Non-pigmented ciliary epithelial cell (primary cell): ENCODE measurements around the gene GMDS.
"Not testable (repeated sequence)": the region's sequence is repeated elsewhere in the genome, so short reads cannot be mapped to it uniquely, and the experiment has no call there.

Experiments used
- DNase-seq: peaks from one replicate; pipeline ENCODE4 v3.0.0-alpha.2; 2010; ENCODE audit warnings: low read depth

GMDS gene

GRCh38 chr6:1858196-1858595 lies 387.2 kb downstream of the GMDS start:
- DNase-seq, result no peak

DNA sequence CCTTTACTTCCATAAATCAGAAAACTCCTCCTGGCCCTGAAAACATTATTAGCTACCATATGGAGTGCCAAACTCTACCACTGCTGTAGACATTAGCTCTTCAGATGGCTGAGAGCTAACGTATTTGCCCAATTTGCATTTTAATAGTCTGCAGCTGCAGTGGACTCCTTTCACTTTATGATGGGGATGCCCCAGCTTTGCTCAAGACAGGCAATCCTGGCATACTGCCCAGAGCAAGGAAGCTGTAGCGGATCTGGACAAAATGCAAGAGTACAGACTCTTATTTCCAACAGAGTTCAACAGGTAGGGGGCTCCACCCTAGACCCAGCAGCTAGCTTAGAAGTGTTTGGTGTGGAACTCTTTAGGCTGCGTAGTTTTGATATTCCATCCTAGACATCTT lies 389.0 kb downstream of the GMDS start:
- no peak for DNase-seq

DNA sequence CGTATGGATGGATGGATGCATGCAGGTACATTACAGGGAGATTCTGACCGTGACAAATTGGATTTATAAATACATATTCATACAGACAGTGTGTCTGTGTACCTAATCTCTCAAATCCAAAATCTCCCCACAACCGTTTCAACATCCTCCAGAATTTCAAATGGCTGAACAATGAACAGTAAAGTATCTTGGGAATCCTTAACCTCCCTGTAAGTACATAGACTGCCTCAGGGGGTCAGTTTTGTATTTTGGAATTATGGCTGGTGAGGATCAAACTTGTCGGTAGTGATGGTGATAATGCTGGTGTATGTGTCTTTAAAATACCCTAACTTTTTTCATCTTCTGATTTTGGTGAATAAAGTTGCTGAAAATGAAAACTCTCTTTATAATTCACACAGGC lies 389.5 kb downstream of the GMDS start:
- DNase-seq, result no peak

DNA sequence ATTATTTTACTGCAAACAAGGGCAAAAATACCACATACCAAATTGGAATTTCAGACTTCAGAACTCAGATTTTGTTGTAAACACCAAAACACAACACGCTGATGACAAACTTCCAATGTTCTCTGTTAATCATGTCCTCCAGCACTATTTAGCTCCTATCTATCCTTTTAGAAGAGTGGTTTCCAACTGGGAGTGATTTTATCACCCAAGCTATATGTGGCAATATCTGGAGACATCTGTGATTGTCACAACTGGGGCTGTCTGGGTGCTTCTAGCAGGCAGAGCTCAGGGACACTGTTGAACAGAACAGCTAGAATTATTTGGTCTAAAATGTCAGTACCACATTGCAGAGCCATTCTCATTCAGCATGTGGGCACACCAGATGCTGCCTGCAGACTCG lies 391.1 kb downstream of the GMDS start:
- no peak for DNase-seq

- DNase-seq, result no peak
These were observed 391.6 kb downstream of the GMDS start for GRCh38 chr6:1853761-1854160.

GRCh38 chr6:1851681-1852456 lies 393.5 kb downstream of the GMDS start:
- no peak for DNase-seq

DNA sequence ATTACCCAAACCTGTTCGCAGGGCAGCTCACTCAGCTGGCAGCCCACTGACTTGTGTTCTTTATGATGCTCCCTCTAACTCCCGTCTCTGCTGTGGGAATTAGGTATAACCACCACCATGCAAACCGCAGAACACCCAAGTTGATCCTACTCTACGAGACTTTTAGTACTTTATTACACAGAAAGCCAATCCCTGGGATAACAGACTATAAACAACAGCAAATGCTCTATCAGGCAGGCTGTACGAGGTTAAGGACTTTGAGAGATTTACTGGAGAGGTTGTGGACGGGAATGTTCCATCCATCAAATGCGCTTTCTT lies 394.6 kb downstream of the GMDS start:
- DNase-seq, result no peak

- no peak for DNase-seq
These were observed 395.1 kb downstream of the GMDS start for GRCh38 chr6:1850121-1850839.

DNA sequence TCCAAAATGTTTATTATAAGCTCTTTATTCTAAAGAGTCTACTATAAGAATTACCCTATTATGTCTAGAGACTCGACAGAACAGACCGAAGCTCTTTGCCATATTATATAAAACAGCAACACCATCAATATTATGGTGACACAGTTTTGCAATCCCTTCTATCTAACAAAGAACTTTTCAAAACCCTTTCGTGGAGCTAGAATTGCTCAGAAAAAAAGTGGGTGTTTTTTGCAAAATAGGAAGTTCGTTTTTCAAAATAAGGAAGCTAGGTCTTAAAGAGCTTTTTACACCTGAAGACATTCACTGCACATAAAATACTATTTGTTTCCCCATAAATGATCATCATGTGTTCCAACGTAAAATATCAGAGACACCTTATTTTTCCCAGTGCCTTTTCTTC lies 395.7 kb downstream of the GMDS start:
- DNase-seq, result no peak

- no peak for DNase-seq
These were observed 396.7 kb downstream of the GMDS start for GRCh38 chr6:1848752-1849151.

DNA sequence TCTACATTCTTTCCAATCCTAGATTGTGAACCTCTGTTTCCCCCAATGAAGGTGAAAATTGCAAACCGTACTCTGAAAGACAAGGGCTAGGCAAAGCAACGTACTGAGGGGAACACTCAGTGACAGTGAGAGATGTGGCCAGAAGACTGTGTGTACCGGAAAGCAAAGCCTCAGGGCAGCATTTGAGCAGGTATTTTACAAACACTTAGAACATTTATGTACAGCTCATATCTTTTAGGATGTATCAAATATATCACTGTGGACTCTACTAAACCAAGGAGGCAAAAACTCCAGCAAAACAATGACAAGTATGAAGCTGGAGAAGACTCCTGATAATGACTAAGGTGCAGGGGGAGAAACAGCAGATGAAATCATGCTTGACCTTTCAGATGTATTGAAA lies 398.8 kb downstream of the GMDS start:
- DNase-seq, result no peak

DNA sequence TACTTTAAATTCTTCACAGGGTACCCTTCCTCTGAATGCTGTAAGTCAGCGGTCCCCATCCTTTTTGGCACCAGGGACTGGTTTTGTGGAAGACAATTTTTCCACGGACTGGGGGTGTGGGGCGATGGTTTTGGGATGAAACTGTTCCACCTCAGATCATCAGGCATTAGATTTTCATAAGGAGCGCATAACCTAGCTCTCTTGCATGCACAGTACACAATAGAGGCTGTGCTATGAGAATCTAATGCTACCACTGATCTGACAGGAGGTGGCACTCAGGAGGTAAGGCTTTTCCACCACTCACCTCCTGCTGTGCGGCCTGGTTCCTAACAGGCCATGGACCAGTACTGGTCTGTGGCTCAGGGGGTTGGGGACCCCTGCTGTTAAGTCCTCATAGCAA lies 399.9 kb downstream of the GMDS start:
- DNase-seq, result not testable (repeated sequence)

- DNase-seq, result no peak
These were observed 403.1 kb downstream of the GMDS start for GRCh38 chr6:1842334-1842733.

- no peak for DNase-seq
These were observed 404.3 kb downstream of the GMDS start for GRCh38 chr6:1841136-1841535.

DNA sequence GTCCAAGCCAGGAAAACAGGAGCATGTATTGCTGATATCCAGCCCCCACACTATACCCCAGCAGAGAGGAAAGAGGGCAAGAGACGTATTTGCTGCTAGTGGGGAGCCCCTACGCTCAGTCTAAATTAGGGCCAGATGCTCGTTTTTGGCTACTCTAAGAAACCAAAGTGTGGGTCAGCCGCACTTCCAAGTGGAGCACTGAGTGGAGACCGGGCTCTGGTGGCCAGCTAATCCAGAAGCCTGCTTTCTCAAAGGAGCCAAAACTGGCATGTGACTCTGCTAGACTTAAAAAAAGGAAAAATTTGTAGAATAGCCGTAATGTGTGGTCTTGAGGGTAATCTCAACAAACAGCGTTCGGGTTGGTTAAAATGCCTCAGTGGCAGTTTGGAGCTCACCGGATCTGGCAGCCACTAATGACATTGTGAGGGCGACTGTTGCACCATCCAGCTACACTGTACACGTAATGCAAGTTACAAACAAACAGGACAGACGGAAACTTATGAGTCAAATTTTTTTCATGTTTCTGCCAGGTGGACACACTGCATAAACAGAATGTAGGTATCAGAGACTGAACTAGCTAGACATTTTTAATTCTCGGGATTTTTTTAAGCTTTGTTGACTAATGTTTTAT lies 404.8 kb downstream of the GMDS start:
- no peak for DNase-seq

- DNase-seq, result no peak
These were observed 406.0 kb downstream of the GMDS start for GRCh38 chr6:1839361-1839760.

- DNase-seq, result no peak
These were observed 406.7 kb downstream of the GMDS start for GRCh38 chr6:1838604-1839213.

DNA sequence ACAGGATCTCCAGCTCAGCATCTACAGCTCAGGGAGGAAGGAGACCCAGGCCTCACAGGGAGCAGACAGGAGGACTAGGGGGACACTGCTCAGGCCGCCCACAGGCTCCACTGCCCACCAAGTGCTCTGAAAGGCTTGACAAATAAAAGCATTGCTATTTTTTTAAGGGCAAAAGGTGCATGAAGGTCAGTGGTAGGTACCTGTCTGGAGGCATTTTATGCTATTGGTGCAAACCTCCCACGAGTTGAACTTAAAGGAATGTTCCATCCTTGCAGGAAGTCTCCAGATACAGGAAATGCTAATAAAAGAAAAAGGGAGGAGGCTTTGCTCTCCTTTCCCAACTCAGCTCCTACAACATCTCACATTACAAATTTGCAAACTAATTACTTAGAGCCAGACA lies 407.6 kb downstream of the GMDS start:
- no peak for DNase-seq

- DNase-seq, result no peak
These were observed 408.7 kb downstream of the GMDS start for GRCh38 chr6:1836690-1837089.

- DNase-seq, result no peak
These were observed 410.5 kb downstream of the GMDS start for GRCh38 chr6:1834646-1835516.

DNA sequence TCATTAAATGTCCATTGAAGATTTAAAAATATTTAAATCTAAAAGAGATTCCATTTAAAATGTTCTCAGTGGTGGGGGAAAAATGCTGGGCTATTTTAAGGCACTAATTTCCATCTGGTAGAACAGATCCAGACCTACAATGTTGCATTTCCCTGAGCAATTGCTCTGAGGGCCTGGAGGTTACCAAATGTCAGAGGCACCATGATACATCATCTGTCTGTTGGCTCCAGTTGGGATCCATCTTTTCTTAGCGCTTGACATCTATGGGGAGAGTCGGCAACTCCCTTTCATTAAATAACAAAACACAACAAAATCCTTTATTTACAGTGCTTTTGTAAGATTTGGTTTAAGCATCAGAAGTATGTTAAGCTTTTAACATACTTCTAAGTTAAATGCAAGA lies 411.2 kb downstream of the GMDS start:
- no peak for DNase-seq
